GF-D8 (cell line): ENCODE data around the gene YLPM1.

ENCODE experiments used
- DNase-seq: peaks from one replicate; lab custom pipeline; 2025; lab: John Stamatoyannopoulos, UW

The YLPM1 gene

DNA sequence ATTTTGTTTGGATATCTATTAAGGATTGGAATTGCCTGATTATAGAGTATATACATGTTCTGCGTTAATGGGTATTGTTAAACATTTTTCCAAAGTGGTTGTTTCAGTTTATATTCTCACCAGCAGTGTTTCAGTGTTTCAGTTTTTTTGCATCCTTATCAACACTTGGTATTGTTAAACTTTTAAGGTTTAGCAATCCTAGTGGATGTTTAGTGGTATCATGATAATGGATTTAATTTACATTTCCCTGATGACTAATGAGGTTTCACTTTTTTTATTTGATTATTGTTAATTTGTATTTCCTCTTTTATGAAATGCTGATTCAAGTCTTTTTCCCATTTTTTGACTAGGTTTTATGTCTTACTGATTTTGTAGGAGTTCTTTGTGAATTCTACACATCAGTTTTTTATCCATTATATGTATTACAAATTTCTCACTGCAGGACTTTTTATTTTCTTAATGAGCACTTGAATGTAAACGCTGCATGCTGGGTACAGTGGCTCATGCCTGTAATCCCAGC is 23.7 kb downstream of the YLPM1 start:
- DNase-seq, result no peak

DNA sequence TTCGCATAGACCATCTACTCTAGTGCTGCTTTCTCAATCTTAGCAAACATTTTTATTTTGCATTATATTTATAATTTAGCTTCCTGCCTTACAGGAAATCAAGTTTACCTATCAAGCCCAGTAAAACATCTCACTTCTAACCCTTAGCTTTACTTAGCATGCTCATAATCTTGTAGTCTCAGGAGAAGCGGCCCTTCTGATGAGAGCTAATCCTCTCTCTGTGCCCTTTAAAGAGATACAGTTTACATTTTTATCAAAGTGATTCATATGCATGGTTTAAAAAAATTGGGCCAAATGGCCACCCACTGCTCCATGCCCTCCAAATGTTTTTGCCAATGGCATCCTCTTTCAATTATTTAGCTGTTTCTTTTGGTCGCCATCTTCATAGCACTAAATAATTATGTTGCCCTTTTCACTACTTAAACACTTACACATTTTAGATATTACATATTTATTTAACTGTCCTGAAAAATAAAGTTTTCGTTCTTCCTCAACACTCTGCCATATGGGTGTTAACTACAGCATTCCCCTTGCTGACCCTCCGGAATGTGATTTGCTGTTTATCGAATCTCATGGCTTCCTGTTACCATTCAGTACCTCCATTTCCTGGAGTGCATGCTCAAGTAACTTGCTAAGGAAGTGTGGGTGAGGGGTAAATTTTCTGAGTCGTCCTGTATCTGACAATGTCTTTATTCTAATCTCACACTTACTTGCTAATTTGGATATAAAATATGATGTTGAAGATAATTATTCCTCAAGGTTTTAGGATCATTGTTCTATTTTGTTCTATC is 29.3 kb downstream of the YLPM1 start:
- no peak for DNase-seq

DNA sequence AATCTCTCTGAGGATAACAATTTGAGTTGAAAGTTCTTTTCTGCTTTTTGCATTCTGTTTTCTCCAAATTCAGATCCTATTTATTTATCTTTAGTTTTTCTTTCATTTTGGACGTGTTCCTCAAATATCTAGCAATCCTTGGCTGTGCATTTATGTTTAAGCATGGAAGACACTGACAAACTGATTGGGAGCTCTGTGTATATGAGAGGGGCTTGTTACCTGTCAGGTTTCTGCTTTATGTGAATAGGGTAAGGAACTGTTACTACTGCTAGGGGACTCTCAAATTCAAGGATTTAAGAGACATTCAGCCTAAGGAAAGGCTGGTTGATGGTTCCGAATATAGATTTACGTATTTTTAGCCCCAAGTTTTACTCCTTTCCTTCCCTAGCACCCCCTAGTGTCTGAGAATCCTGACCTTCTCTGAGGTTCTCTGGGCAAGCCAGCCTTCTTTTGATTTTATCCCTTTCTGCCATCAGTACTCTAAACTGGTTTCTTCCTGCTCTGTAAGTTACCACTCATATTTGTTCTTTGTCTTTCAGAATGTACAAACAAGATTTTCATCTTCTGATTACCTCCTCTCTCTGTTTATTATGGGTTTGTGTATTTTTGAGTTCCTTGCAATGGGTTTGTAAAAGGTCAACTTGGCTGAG is 30.5 kb downstream of the YLPM1 start:
- no peak for DNase-seq

DNA sequence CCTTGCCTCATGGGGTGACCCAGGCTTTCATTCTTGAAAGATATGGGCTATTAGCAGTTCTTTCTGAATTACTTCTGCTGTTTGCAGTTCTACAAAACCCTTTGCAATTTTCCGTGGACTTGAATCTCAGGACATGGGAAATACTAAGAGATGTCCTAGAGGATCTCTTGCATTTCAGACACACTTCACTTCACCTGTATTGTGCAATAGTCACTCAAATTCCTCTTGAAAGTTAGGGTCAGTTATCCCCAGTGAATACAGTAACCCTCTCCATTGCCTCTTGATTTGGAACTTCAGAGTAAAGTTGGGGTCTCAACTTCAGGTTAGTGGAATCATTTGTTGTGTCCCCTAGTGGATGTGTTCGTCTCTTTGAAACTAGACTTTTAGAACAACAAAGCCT is 31.8 kb downstream of the YLPM1 start:
- DNase-seq, result no peak

DNA sequence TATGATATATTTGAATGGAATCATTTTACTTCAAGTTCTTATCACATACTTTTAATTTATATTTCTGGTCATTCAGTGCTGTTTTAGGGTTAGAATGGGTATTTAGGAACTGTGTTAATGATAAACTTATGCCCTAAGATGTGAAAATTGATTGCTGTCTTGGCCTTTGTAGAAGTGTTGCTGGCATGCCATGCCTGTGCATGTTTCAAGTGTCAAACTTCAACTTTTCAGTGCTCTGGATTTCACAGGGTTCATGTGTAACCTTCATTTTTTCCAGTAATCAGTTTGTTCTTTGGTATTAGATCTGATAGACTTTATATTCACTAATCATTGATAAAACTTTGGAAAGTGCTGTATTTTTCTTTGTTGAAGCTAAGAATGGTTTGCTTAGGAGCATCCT is 36.6 kb downstream of the YLPM1 start:
- DNase-seq, result no peak

DNA sequence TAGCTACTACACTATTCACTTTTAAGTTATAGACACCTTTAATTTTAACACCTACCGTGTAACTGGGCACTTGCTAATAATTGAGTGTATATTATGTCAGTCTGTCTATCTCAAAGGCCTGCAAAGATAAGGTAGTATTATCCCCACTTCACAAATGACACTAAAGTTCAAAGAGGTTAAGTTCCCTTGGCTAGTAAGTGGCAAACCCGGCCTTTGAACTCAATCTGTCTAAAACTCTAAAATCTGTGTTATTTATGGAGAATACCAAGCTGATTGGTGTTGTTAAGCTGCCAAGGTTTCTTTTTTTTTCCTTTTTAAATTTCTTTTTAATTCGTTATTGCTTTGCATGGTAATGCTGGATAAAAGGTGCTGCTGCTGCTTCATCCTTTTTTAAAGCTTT is 37.7 kb downstream of the YLPM1 start:
- no peak for DNase-seq

DNA sequence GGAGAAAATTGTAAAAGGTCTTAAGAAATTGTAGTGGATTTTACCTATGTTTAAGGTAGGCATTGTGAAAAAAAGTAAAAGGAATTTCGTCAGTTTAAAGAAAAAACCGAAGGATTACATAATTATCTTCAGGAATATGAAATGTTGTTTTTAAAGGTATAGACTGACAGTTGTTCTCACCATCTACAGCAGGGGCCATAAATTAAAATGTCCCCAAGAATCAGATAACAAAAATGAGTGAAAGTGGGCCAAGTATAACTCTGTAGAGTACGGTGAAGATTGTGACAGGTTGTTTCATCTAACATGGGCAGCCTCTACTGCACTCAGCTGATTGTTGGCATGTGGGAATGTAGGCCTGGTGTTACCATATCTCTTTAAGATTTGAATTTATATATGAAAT is 38.3 kb downstream of the YLPM1 start:
- no peak for DNase-seq

DNA sequence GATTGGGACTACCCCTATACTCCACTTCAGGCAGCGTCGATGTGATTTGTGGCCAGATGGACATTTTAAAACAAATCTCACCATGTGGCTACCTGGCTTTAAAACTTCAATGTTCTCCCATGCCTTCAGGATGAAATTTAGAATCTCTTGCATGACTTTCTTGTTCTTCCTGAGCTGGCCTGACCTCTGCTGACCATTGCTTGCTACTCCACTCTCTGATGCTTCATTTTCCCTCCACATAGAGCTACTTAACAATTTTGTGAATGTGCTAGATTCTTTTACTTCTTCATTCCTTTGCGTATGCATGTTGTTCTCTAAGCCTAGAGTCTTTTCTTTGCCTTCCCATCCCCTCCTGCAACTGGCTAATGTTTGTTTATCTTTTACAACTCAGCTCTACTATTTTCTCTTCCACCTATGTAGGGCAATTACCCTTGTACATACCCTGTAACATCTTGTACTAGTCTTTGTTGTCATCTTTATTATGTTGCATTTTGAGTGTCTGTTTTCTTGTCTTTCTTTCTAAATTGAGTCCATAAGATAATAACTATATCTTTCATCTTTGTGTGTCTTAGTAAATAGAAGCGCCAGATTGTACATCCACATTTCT is 41.2 kb downstream of the YLPM1 start:
- DNase-seq, result no peak

DNA sequence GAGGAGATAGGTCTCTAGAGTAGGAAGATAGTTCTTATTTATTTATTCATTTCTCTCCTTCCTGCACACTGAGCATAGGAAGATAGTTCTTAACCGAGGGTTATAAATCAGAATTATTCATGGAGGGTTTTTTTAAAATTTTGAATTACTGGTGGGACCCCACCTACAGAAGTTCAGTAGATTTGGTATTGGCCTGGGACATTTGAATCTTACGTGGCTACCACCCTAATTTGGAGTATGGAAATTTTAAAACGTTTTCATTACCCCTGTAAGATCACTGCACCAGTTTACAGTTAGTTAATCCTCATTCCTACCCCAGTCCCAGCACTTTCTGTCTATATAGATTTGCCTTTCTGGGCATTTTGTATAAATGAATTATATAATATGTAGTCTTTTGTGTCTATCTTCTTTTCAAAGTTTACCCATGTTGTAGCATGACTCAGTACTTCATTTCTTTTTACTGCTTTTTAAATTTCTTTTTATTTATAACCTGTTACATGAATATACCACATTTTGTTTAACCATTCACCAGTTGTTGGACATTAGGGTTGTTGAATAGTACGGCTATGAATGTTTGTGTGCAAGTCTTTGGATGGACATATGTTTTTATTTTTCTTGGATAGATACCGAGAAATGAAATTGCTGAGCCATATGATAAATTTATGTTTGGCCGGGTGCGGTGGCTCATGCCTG is 44.9 kb downstream of the YLPM1 start:
- DNase-seq, result no peak

DNA sequence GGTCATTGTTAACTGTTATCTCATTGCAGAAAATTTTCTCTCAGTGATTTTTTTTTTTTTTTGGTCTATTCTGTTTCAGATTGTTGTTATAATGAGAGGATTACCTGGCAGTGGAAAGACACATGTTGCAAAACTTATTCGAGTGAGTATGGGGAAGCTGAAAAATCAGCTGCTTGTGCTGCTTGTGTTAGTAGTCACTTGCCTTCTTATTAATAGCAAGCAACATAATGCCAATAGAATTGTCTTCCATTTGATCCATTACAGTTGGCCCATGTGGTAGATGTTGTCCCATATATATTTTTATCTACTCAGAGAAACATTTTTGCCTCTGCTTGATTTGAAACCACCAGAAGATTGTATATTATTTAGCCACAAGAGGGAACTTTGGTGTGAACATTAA is 53.0 kb downstream of the YLPM1 start:
- DNase-seq, result no peak

DNA sequence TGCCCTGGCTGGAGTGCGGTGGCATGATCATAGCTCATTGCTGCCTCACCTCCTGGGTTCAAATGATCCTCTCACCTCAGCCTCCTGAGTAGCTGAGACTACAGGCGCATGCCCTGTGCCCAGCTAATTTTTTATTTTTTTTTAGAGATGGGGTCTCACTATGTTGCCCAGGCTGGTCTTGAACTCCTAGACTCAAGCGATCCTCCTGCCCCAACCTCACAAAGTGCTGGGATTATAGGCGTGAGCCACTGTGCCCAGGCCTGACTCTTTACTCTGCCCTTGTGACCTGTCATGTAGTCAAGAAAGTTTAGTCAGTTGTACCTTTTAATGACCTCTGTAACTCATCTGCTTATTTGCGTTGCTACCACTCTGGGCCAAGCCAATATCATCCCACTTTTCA is 57.2 kb downstream of the YLPM1 start:
- no peak for DNase-seq

DNA sequence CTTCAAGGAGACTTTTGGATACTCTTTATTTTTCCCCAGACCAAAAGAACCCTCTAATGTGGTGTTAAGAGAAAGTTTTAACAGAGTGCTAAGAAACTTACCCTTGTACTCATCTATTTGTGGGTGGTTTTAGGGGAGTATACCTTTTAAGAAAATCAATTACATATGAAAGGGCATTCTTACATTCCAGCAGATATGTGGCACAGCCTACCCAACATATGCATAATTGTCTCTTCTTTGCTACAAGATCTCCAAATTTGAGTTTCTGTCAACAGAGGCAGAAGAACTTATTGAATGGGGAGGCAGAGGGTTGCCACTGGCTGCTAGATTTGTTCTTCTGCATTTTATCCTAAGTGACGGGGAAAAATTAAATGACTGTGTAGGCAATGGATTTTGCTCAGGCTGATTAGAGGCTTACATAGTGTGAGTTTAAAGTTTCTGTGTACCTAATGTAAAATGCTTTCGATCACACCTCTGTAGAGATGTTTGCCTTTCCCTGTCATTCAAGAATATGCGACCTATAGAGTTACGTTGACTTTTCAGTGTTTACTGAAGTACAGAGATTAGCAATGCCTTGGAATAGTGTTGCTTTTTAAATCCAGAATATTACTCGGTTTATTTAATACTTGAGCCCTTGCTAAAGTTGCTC is 58.3 kb downstream of the YLPM1 start:
- no peak for DNase-seq

DNA sequence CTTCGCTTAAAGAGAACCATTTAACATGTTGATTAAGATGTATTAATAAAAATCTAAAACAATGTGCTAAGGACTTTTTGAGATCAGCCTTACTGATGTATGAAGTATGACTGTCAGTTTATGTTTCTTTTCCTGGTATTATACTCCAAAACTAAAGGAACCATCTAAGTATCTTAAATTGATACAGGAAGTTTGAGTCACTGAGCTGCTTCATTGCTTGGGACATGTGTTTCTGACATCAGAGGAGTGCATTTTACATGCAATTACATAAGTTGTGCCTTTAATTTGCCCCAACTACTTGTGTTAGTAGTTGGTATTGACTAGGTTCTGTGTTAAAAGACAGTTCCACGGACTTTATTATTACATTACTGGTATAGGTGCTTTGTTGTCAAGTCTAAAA is 61.9 kb downstream of the YLPM1 start:
- no peak for DNase-seq

DNA sequence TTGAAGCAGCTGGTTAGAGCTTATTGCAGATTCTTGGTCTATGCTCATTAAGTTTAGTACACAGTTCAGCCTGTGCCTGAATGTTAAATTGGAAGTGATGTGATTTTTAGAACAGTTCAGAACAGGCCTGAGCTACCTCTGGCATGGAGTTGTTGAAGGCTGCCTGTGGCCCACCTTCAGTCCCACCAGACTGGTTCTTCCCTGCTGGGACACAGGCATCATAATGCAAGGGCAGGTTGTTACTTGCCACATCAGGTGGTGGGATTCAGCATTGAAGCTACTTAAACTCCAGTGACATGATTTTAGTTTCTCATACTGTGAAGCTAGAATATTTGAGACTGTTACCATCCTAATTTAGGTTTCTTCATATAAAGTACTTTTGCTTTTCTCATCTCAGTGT is 63.5 kb downstream of the YLPM1 start:
- no peak for DNase-seq

DNA sequence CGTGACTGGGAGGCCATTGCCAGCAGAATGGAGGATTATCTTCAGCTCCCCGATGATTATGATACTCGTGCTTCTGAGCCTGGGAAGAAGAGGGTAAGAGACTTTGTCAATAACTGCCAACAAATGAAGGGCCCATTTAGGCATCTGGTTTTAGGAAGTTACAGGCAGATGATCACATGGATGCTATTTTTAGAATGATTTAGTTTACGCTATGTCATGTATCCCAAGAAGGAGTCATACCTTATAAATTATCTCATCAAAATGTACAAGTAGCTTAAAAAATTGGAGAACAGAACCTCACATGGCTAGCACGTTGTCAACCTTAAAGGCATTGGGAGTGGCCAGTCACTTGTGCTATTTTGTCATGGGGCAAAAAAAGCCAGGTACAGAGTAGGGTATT is 66.1 kb downstream of the YLPM1 start:
- no peak for DNase-seq

DNA sequence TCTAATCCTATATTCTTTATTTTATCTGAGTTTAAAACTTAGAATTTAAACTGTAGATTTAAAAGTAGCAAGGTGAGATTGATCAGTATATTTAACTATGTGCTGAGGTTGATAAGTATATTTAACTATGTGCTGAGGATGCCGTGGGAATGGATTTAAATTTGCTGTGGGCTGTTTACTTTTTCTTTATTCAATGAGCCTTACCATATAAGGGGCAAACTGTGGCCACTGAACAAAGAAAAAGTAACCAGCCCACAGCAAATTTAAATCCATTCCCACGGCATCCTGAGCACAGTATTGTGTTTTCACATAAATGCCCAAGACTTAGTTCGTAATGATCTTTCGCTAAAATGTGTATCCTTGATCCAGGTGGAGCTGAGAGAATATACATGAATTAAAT is 69.7 kb downstream of the YLPM1 start:
- no peak for DNase-seq

DNA sequence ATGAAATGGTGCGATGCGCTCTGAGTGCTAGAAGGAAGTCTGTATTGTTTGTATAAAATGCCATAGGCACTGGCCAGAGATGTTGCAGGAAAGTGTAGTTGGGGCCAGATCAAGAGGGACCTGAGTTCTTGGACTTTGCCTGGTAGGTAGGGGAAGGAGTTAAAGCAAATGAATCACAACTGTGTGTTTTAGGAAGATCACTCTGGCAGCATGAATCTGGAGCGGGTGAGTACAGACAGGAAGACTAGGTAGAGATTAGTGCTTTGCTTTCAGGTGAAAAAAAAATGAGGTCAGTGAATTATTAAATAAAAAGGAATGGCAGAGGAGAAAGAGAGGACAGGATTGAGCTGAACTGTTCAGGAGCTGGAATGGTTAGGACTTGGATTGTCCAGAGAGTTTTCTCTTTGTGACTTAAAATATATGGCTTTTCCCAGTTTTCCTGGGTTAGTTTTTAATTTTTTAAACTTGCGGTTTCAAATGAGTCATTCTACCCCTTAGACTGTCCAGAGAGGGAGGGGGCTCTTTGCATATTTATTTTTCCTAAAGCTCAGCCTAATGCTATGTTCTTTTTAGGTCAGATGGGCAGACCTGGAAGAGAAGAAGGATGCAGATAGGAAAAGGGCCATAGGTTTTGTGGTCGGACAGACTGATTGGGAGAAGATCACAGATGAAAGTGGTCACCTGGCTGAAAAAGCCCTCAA is 71.7 kb downstream of the YLPM1 start:
- DNase-seq, result no peak

DNA sequence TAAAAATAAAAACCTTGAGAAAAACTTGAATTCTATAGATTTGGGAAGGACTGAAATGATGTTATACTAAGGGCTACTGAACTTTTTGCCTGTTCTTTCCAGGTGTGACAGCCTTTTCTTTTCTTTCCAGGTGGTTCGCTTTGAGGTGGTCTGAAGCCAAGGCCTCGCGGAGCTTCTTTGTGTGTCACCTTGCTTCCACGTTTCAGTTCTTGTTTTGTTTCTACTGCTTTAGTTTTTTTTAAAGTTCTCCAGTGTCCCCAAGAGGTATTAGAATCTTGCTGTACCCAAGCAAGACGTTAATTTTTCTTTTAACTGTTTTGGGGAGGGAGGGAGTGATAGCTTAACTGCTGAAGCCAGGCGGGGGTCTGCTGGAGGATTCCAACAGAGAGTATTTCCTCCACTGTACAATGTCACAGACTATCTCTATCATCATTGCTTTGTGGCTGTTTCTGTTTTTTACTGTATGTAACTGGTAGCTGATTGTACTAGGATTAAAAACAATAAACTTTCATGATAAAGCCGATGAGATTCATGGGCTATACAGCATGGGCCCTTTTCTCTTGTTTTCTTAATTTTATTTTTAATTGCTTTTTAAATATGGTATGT is 72.6 kb downstream of the YLPM1 start:
- no peak for DNase-seq

DNA sequence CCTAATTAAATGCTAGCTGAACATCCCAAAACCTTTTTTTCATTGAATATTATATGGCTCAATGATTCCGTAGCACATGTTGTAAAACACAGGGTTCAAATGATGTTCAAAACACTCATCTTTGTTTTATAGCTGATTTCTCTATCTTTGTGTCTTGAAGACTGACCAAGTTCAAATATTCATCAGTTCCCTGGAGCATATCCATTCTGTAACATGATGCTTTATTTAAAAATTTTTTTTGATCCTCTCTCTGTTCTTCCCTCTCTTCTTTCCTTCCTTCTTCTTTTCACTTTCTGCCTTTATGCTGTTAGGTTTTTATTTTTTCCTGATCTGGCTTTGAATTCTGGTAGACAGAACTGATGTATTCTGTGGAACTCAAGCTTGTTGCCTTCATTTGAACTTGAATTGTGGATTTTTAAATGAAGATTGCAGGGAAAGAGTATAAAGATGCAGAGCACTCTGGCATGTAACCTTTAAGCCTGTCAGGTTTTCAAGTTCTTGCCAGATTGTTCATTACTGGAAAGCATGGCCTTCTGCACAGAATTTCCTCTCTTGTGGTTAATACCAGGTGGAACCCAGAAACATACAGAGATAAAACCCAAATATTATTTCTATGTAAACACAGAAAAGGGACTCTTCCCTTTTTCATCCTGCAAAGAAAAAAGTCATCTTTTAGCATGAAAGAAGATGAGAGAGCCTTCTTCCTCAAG is 73.3 kb downstream of the YLPM1 start:
- no peak for DNase-seq

DNA sequence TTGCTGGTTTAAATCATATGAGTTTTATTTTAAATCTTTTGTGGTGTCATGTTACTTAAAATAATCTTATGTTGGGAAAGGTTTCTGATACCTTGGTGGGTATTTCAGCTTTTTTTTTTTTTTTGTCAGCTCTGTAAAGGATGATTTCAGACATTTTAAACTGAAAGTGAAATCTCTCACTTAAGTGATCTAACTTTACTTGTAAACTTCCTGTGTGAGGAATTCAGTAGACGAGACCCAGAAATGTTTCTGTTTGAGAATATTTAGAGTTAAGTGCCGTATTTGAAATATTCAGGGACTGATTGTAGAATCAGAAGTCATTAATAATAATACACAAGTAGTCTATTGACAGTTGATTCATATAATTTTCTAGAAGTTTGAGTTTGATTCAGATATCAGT is 75.0 kb downstream of the YLPM1 start:
- DNase-seq, result no peak
